GM18907 (cell line): ENCODE measurements around the gene GPLD1.
"Not testable (repeated sequence)": the region's sequence is repeated elsewhere in the genome, so short reads cannot be mapped to it uniquely, and the experiment has no call there.

Source experiments
- ATAC-seq: cut with Tn5 transposase; IDR thresholded peaks from one replicate; pipeline ENCODE4 v1.9.1; 2021; ENCODE audit warnings: mild to moderate bottlenecking, moderate library complexity; ENCODE audit not compliant: unreplicated experiment

Gene GPLD1, protein sequence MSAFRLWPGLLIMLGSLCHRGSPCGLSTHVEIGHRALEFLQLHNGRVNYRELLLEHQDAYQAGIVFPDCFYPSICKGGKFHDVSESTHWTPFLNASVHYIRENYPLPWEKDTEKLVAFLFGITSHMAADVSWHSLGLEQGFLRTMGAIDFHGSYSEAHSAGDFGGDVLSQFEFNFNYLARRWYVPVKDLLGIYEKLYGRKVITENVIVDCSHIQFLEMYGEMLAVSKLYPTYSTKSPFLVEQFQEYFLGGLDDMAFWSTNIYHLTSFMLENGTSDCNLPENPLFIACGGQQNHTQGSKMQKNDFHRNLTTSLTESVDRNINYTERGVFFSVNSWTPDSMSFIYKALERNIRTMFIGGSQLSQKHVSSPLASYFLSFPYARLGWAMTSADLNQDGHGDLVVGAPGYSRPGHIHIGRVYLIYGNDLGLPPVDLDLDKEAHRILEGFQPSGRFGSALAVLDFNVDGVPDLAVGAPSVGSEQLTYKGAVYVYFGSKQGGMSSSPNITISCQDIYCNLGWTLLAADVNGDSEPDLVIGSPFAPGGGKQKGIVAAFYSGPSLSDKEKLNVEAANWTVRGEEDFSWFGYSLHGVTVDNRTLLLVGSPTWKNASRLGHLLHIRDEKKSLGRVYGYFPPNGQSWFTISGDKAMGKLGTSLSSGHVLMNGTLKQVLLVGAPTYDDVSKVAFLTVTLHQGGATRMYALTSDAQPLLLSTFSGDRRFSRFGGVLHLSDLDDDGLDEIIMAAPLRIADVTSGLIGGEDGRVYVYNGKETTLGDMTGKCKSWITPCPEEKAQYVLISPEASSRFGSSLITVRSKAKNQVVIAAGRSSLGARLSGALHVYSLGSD

GRCh38 chr6:24489470-24489869 is at the start of gene GPLD1:
TSS of gene GPLD1 (minus strand) at chr6:24489578. CDS start at chr6:24489511, 67 bp downstream.
- ATAC-seq = no peak

DNA sequence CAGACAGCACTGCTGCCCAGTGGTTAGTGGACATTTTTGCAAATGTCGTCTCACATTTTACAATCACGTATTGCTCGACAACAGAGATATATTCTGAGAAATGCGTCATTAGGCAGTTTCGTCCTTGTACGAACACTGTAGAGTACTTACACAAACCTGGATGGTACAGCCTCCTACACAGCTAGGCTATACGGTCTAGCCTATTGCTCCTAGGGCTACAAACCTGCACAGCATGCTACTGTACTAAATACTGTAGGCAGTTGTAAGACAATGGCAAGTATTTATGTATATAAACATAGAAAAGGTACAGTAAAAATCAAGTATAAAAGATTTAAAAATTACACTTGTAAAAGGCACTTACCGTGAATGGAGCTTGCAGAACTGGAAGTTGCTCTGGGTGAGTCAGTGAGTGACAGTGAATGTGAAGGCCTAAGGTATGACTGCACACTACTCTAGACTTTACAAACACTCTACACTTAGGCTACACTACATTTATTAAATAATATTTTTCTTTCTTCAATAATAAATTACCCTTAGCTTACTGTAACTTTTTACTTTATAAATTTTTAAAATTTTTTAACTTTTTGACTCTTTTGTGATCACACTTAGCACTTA is 48.5 kb upstream of the GPLD1 start:
- no peak for ATAC-seq

GRCh38 chr6:24537082-24537699 is 47.8 kb upstream of the GPLD1 start:
- no peak for ATAC-seq

GRCh38 chr6:24536466-24536865 is 47.1 kb upstream of the GPLD1 start:
- ATAC-seq = no peak

DNA sequence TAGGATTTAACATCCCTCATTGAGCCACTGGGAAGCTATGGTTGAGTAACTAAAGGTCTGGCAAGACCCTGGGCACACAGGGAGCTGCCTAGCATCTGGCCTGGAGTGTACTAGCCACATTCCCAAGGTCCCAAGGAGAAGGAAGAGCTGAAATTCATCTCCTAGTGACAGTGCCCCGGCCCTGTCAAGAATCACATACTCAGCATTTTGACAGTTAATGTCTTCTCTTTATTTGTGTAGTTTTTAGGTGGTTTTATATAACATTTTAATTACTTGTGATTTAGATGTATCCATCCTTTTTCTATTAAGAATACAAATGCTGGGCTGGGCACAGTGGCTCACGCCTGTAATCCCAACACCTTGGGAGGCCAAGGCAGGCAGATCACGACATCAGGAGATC is 45.8 kb upstream of the GPLD1 start:
- no peak for ATAC-seq

- no peak for ATAC-seq
These were observed 45.0 kb upstream of the GPLD1 start for GRCh38 chr6:24534329-24534728.

GRCh38 chr6:24529985-24530384 is 40.6 kb upstream of the GPLD1 start:
- ATAC-seq = no peak

- ATAC-seq = no peak
These were observed 35.4 kb upstream of the GPLD1 start for GRCh38 chr6:24524805-24525204.

- no peak for ATAC-seq
These were observed 35.0 kb upstream of the GPLD1 start for GRCh38 chr6:24524329-24524728.

GRCh38 chr6:24522228-24523176 is 33.1 kb upstream of the GPLD1 start:
- peak; percentile 42 for ATAC-seq

DNA sequence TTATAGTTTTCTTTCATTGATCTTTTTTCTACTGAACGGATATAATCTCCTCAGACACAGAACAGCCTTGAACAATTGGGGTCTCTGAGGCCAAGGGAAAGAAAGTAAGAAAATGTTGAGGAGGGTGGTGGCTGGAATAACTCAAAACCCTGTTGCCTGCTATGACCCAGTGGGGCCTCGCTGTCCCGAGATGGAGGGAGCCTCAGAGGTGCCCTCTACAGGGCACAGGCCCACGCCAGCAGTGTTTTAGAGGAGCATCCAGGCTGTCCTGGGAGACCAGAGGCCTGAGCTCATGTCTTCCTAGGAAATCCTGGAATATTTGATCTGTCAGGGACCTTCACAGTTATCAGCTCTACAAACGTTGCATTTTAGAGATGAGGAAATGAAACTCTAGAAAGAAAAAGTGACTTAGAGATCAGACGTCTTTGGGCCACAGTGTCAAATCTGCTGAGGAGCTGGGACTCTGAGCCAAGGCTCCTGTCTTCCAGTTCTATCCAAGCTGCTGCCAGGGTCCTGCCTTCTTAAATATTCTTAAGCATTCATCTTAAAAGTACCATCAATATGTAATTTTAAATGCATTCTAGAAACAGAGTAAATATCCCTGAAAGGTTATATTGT is 31.7 kb upstream of the GPLD1 start:
- ATAC-seq = peak; percentile 50

GRCh38 chr6:24517659-24518543 is 28.5 kb upstream of the GPLD1 start:
- peak; percentile 86 for ATAC-seq

DNA sequence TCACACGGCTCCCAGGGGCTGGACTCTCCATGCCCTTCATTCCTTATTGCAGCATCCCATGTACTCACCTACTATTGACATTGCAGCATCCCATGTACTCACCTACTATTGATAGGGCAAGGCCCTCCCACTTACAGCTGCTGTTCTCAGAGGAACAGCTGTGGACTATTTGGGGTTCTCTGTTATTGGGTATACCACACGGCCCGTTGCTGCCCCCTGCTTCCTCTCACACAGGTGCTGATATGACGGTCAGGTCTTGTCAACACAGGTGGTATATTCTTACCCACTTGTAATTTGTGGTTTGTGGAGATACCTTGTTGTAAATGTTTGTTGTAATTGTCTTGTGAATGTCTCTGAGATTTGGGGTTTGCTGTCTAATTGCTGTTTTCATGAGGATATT is 24.2 kb upstream of the GPLD1 start:
- no peak for ATAC-seq

GRCh38 chr6:24511976-24512375 is 22.6 kb upstream of the GPLD1 start:
- ATAC-seq = not testable (repeated sequence)

- ATAC-seq = no peak
These were observed 17.6 kb upstream of the GPLD1 start for GRCh38 chr6:24506814-24507520.

DNA sequence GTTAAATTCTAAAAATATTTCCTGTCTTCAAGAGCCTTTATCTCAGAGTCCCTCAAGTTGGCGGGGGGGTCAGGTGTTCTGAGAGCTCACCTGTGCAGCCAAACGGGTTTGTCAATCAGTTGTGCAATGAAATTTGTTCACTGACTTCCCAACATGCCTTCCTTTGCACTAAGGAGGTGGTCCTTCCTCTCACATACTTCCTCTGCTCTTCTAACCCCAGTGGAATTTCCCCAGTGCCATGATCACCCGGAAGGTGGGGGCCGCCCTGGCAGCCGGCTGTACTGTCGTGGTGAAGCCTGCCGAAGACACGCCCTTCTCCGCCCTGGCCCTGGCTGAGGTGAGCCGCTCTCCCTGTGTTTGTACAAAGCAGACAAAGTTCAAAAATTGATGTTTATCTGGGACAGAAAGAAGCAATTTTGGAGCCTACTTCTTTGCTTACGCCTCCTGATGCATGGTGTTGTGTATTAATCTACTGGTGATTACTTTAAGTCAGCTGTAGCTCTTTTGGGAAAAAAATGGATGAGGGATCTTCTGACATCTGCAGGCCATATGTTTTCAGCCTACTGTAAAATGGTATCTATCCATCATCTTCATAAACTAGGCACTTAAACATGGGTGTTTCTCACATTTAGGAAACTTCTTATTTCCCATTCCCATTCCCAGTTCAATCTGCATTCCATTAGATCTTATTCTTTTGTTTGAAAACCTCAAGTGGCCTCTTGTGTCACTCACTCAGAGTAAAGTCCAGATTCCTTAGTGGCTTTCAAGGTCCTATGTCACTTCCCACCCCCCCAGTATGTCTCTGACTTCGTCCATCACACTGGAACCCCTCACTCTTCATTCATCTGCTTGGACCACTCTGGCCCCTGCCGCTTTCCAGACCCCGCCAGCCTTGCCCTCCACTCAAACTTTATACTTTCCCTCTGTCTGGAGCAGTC is 15.5 kb upstream of the GPLD1 start:
- ATAC-seq = no peak

DNA sequence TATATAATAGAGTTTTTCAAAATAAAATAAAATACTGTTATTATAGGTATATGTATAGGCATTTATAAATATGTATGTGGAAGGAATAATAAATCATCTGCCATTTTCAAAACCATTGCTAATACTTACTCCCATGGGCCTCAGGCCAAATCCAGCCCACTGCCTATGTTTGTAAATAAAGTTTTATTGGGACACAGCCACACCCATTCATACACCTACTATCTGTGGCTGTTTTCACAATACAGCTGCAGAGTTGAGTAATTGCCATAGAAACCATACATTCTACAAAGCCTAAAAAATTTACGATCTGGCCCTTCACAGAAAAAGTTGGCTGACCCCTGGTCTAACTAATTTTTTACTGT is 14.9 kb upstream of the GPLD1 start:
- no peak for ATAC-seq
